ENCODE data around the gene RUNX2. TPM values are rescaled to one million over a fixed set of nuclear protein-coding genes. Genes with fewer than 3 reads are reported as not detected.

Gene RUNX2
- total RNA-seq, 1 donor from 2014 or later = not detected

DNA sequence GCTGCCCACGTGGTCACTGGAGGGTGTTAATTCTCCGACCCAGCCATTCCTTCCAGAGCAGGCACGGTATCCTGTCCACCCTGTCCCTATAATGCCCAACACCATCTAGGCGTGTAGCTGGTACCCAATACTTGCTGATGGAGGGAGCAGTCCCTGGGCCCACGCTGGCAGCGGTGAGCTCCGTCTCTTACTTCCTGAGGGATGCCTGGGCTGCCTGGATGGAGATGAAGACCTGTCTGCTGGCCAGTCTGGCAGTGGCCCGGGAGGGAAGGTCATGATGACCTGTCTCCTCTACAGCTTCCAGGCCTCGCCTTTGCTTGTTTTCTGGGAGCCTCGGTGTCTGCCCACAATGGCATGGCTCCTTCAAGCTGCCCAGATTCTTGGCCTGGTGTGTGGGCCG is 347.5 kb downstream of the RUNX2 start:
- H3K27ac Mint-ChIP-seq (ENCODE audit: unreplicated experiment) = no peak overlapping the region
- peaks cover 11% of the 10 kb centered on the region for H3K4me1 Mint-ChIP-seq (ENCODE audit: low read depth, unreplicated experiment)
- H3K9me3 Mint-ChIP-seq (ENCODE audit: unreplicated experiment) = no peaks in the 10 kb centered on the region
- DNase-seq = no peak
- no peaks in the 10 kb centered on the region for H3K36me3 Mint-ChIP-seq (ENCODE audit: unreplicated experiment)
- H3K27me3 Mint-ChIP-seq (ENCODE audit: unreplicated experiment) = no peaks in the 10 kb centered on the region
- no peak overlapping the region for H3K4me3 Mint-ChIP-seq (ENCODE audit: unreplicated experiment)
- TF ChIP-seq, protein P1, sequence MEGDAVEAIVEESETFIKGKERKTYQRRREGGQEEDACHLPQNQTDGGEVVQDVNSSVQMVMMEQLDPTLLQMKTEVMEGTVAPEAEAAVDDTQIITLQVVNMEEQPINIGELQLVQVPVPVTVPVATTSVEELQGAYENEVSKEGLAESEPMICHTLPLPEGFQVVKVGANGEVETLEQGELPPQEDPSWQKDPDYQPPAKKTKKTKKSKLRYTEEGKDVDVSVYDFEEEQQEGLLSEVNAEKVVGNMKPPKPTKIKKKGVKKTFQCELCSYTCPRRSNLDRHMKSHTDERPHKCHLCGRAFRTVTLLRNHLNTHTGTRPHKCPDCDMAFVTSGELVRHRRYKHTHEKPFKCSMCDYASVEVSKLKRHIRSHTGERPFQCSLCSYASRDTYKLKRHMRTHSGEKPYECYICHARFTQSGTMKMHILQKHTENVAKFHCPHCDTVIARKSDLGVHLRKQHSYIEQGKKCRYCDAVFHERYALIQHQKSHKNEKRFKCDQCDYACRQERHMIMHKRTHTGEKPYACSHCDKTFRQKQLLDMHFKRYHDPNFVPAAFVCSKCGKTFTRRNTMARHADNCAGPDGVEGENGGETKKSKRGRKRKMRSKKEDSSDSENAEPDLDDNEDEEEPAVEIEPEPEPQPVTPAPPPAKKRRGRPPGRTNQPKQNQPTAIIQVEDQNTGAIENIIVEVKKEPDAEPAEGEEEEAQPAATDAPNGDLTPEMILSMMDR (IDR thresholded peaks at IDR 0.05; ENCODE audit: partially characterized antibody, unreplicated experiment) = no peak

DNA sequence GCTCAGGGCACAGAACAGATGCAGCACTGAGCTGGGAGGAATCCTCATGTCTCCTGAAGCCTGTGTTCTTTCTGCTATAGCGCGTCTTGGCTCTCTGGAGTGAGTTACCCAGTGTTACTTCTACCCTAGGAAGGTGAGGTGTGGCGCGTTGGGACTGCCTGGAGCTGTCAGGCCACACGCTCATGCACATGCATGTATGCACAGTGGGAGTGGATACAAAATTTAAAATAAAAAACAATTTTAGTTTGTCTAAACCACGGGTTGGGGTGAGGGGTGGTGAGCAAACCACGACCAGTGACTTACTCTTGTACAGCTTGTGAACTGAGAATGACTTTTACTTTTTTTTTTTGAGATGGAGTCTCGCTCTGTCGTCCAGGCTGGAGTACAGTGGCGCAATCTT is 348.2 kb downstream of the RUNX2 start:
- H3K27ac Mint-ChIP-seq (ENCODE audit: unreplicated experiment) = no peak overlapping the region
- no peak overlapping the region for H3K4me3 Mint-ChIP-seq (ENCODE audit: unreplicated experiment)
- H3K36me3 Mint-ChIP-seq (ENCODE audit: unreplicated experiment) = no peaks in the 10 kb centered on the region
- TF ChIP-seq, protein P1 (IDR thresholded peaks at IDR 0.05; ENCODE audit: partially characterized antibody, unreplicated experiment) = no peak
- H3K4me1 Mint-ChIP-seq (ENCODE audit: low read depth, unreplicated experiment) = peaks cover 11% of the 10 kb centered on the region
- DNase-seq = no peak
- no peaks in the 10 kb centered on the region for H3K27me3 Mint-ChIP-seq (ENCODE audit: unreplicated experiment)
- H3K9me3 Mint-ChIP-seq (ENCODE audit: unreplicated experiment) = no peaks in the 10 kb centered on the region

DNA sequence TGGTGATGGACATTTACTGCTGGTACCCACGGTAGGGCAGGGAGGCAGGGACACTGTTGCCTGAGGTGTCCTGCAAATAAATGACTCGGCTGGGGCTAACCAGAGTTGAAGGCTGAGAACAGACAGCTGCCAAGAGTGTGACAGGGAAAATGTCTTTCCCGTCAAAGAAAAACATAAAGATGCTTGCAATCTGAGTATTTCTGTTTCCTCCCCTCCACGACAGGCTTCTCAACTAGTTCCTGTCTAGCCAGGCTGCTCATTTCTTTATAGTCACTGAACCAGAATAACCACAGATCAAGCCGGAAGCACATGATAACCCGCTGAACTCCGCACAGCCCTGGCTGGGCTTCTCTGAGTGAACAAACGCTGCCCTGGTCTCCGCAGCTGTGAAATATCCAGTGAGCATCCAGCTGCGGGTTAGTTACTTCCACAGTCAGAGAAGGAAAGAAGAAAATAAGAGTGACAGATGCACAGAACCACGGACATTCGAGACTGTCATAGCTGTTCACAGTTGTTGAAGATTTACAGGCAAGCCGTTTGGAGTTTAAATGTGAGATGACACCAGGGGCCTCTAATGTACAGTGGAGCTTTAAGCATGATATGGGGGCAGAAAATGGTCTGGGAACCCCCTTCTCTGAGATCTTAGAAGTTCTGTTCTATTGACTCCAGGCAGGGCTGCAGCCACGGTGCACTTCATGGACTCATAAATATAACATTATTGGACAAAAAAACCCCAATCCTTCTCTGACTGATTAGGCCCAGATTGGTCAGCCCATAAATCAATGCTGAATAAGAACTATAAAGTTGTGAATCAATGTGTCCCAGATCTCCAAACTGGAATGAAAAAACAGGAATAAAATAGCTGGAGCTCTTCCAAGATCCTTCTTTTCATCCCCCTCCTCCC is 349.5 kb downstream of the RUNX2 start:
- TF ChIP-seq, protein P1 (IDR thresholded peaks at IDR 0.05; ENCODE audit: partially characterized antibody, unreplicated experiment) = no peak
- DNase-seq = no peak
- Mint-ChIP-seq H3K4me1 (ENCODE audit: low read depth, unreplicated experiment) (peaks cover 11% of the 10 kb centered on the region), H3K27me3 (ENCODE audit: unreplicated experiment) (no peaks in the 10 kb centered on the region), H3K36me3 (ENCODE audit: unreplicated experiment) (no peaks in the 10 kb centered on the region), H3K27ac (ENCODE audit: unreplicated experiment) (no peak overlapping the region), H3K9me3 (ENCODE audit: unreplicated experiment) (no peaks in the 10 kb centered on the region), H3K4me3 (ENCODE audit: unreplicated experiment) (no peak overlapping the region)

DNA sequence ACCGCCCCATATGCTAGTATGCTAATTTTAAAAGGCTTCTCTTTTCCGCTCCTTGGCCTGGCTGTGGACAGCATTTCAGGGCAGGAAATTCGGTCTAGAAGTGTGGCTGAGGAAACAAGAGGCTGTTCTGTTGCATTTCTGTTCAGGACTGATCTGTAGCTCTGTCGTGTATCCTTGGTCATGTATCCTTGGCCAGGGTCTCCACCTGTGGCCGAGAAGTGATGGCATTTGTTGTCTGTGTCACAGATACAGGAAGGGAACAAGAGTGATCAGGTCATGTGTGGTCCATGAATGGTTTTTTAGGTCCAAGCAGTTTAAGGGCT is 350.1 kb downstream of the RUNX2 start:
- Mint-ChIP-seq H3K9me3 (ENCODE audit: unreplicated experiment) (no peaks in the 10 kb centered on the region), H3K4me1 (ENCODE audit: low read depth, unreplicated experiment) (peaks cover 11% of the 10 kb centered on the region), H3K36me3 (ENCODE audit: unreplicated experiment) (no peaks in the 10 kb centered on the region), H3K27me3 (ENCODE audit: unreplicated experiment) (no peaks in the 10 kb centered on the region), H3K27ac (ENCODE audit: unreplicated experiment) (no peak overlapping the region), H3K4me3 (ENCODE audit: unreplicated experiment) (no peak overlapping the region)
- TF ChIP-seq, protein P1 (IDR thresholded peaks at IDR 0.05; ENCODE audit: partially characterized antibody, unreplicated experiment) = no peak
- no peak for DNase-seq

DNA sequence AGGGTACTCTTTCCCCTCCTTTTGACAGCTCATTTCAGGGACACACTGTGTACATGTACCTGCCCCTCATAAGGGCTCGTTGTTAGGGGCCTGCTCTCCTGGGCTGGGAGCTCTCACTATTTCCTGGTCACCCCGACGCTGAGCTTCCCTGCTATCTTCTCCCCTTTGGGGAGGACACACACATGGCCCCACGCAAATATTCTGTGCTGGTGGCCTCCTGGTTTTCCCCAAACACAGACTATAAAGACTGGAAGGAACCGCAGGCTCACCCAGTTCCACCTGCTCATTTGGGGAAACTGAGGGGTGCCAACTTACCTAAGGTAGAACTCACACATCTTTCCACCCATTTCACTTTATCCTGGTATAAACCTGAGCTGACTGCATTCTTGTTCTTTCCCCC is 351.0 kb downstream of the RUNX2 start:
- no peak for DNase-seq
- no peaks in the 10 kb centered on the region for H3K36me3 Mint-ChIP-seq (ENCODE audit: unreplicated experiment)
- no peak overlapping the region for H3K27ac Mint-ChIP-seq (ENCODE audit: unreplicated experiment)
- H3K4me3 Mint-ChIP-seq (ENCODE audit: unreplicated experiment) = no peak overlapping the region
- peaks cover 11% of the 10 kb centered on the region for H3K4me1 Mint-ChIP-seq (ENCODE audit: low read depth, unreplicated experiment)
- TF ChIP-seq, protein P1 (IDR thresholded peaks at IDR 0.05; ENCODE audit: partially characterized antibody, unreplicated experiment) = no peak
- H3K9me3 Mint-ChIP-seq (ENCODE audit: unreplicated experiment) = no peaks in the 10 kb centered on the region
- H3K27me3 Mint-ChIP-seq (ENCODE audit: unreplicated experiment) = no peaks in the 10 kb centered on the region
